Prostate gland (tissue), 2 donors: Measurements from ENCODE around the gene ADAMTS17. TPM values are rescaled to one million over a fixed set of nuclear protein-coding genes. Genes with fewer than 3 reads are reported as not detected.

ENCODE experiments used
- DNase-seq: peaks from one replicate; pipeline ENCODE4 v3.0.0-alpha.2; 2019; ENCODE audit warnings: low spot score
- H3K27ac ChIP-seq, 2 donors: fragments of 200-600 bp; sonication (generic); 2 replicates each; pipeline ENCODE4 v1.5.1; 2017 to 2019
- H3K27me3 ChIP-seq: fragments of 200-600 bp; sonication (generic); replicated peaks from 2 replicates; pipeline ENCODE4 v1.5.1; 2019; ENCODE audit not compliant: insufficient read depth
- H3K36me3 ChIP-seq, 2 donors: fragments of 200-600 bp; sonication (generic); 1 replicate in 1 of 2; 2 replicates in 1 of 2; pipeline versions ENCODE4 v1.5.1 to v1.8.1; 2017 to 2019
- H3K4me1 ChIP-seq: fragments of 200-600 bp; sonication (generic); replicated peaks from 2 replicates; pipeline ENCODE4 v1.5.1; 2019
- H3K4me3 ChIP-seq, 2 donors: fragments of 200-600 bp; sonication (generic); 2 replicates each; pipeline ENCODE4 v1.5.1; 2017 to 2019
- H3K9me3 ChIP-seq: fragments of 200-600 bp; sonication (generic); 2 replicates; pipeline ENCODE4 v1.5.1; 2017
- CTCF ChIP-seq, 4 experiments: fragments of 200-600 bp in 2 of 4; fragments of 450-650 bp in 2 of 4; sonication (generic) in 2 of 4; IDR thresholded peaks; 1 replicate in 3 of 4; 2 replicates in 1 of 4; pipeline ENCODE4 v1.5.1; 2016 to 2019; ENCODE audit warnings: antibody characterized with exemption in 4 of 4, mild to moderate bottlenecking in 2 of 4, moderate library complexity in 2 of 4
- POLR2A ChIP-seq: fragments of 450-650 bp; IDR thresholded peaks from one replicate; pipeline ENCODE4 v1.6.1; 2016; ENCODE audit warnings: antibody characterized with exemption, mild to moderate bottlenecking
- POLR2AphosphoS5 ChIP-seq: sonication (generic); formaldehyde crosslinking; IDR thresholded peaks from one replicate; pipeline ENCODE4 v1.6.1; 2017; ENCODE audit warnings: antibody characterized with exemption
- WGBS: methylation state at CpG from one replicate; pipeline ENCODE4 v1.1.5; 2018; 5-methylcytosine and 5-hydroxymethylcytosine counted together
- intact Hi-C: fragments of 100-400 bp; cut with DNase I; formaldehyde crosslinking; loops from one replicate; pipeline ENCODE4 v1.14.2; 2022
- total RNA-seq, 2 donors: library from RNA; depleted of rRNA; stranded (reverse); fragments of >200 nt; gene quantifications; one replicate each; pipeline ENCODE4 v1.1.0, GENCODE V29; 2016

The ADAMTS17 gene
- total RNA-seq, 2 donors from 2014 or later, result 2.7 to 5.6 TPM

GRCh38 chr15:100111125-100112060, 230.4 kb downstream of the ADAMTS17 start:
- WGBS, result 76% methylated on average over 15 of the region's 15 CpGs
- Histone ChIP-seq H3K4me1 (no peaks in the 10 kb centered on the region), H3K27ac (no peak overlapping the region), H3K4me3 (no peak overlapping the region), H3K9me3 (no peaks in the 10 kb centered on the region), H3K36me3 (no peaks in the 10 kb centered on the region), H3K27me3 (no peaks in the 10 kb centered on the region)
- no peak for DNase-seq
- intact Hi-C loops, result no loop called here
- TF ChIP-seq CTCF (IDR thresholded peaks at IDR 0.05), result no peak
- no peak for TF ChIP-seq POLR2A
- TF ChIP-seq POLR2AphosphoS5, result no peak

- H3K27ac ChIP-seq, result no peak overlapping the region
- no peak for TF ChIP-seq CTCF (IDR thresholded peaks at IDR 0.05)
- 94% methylated on average over 14 of the region's 14 CpGs for WGBS
- H3K4me1 ChIP-seq, result no peaks in the 10 kb centered on the region
- no peaks in the 10 kb centered on the region for H3K9me3 ChIP-seq
- DNase-seq, result no peak
- H3K27me3 ChIP-seq, result no peaks in the 10 kb centered on the region
- intact Hi-C loops, result no loop called here
- H3K36me3 ChIP-seq, result no peaks in the 10 kb centered on the region
- H3K4me3 ChIP-seq, result no peak overlapping the region
Observed at GRCh38 chr15:100109486-100110035, 232.2 kb downstream of the ADAMTS17 start.

GRCh38 chr15:100108846-100109245, 232.9 kb downstream of the ADAMTS17 start:
- 97% methylated on average over 15 of the region's 15 CpGs for WGBS
- Histone ChIP-seq H3K4me1 (no peaks in the 10 kb centered on the region), H3K4me3 (no peak overlapping the region), H3K27ac (no peak overlapping the region), H3K36me3 (no peaks in the 10 kb centered on the region), H3K27me3 (no peaks in the 10 kb centered on the region), H3K9me3 (no peaks in the 10 kb centered on the region)
- intact Hi-C loops, result no loop called here
- no peak for DNase-seq
- TF ChIP-seq CTCF (IDR thresholded peaks at IDR 0.05), result no peak

GRCh38 chr15:100108346-100108745, 233.4 kb downstream of the ADAMTS17 start:
- TF ChIP-seq POLR2A (no peak), CTCF (IDR thresholded peaks at IDR 0.05) (no peak), POLR2AphosphoS5 (no peak)
- H3K27ac ChIP-seq, result no peak overlapping the region
- intact Hi-C loops, result no loop called here
- DNase-seq, result no peak
- WGBS, result 98% methylated on average over 8 of the region's 8 CpGs
- no peaks in the 10 kb centered on the region for H3K36me3 ChIP-seq
- H3K9me3 ChIP-seq, result no peaks in the 10 kb centered on the region
- no peaks in the 10 kb centered on the region for H3K4me1 ChIP-seq
- no peak overlapping the region for H3K4me3 ChIP-seq
- H3K27me3 ChIP-seq, result no peaks in the 10 kb centered on the region
